Measurements from ENCODE around the gene LRRC75A.

- TF ChIP-seq CTCF (IDR thresholded peaks at IDR 0.05; ENCODE audit: extremely low read depth in 1 of 2, insufficient read depth in 1 of 2, low read depth in 1 of 2, low read length in 2 of 2) (no peak), POLR2A (IDR thresholded peaks at IDR 0.05; ENCODE audit: low read depth, low read length) (no peak), EZH2 (IDR thresholded peaks at IDR 0.05; ENCODE audit: borderline replicate concordance, low read depth, low read length, severe bottlenecking) (no peak), MAX (IDR thresholded peaks at IDR 0.05; ENCODE audit: insufficient read depth, insufficient read length) (no peak), POLR2AphosphoS5 (IDR thresholded peaks at IDR 0.05; ENCODE audit: insufficient read depth, low read depth, low read length) (no peak), JUN (IDR thresholded peaks at IDR 0.05; ENCODE audit: borderline replicate concordance, insufficient read depth, insufficient read length, low read depth) (no peak), FOS (IDR thresholded peaks at IDR 0.05; ENCODE audit: borderline replicate concordance, insufficient read depth, low read length) (no peak)
These were observed 23.9 kb upstream of the LRRC75A start for GRCh38 chr17:16515933-16516332.

Measured in endothelial cell of umbilical vein (primary cell).